Measurements from ENCODE around the gene VCAN. TPM values are rescaled to one million over a fixed set of nuclear protein-coding genes. Genes with fewer than 3 reads are reported as not detected.

Gene VCAN
- total and polyA plus RNA-seq, 2 of the 8 experiments (the other 6 are each of a cell fraction or from before 2014, with no cell fraction given), result 146 to 404 TPM

GRCh38 chr5:83443534-83443933, 28.0 kb upstream of the VCAN start (continued):
- TF ChIP-seq EZH2 (IDR thresholded peaks at IDR 0.05; ENCODE audit: low read depth, low read length, severe bottlenecking), result no peak
- no peak for TF ChIP-seq JUN (IDR thresholded peaks at IDR 0.05; ENCODE audit: low read depth, low read length)
- TF ChIP-seq SIN3A (conservative IDR thresholded peaks at IDR 0.05 in 1 of 2, IDR thresholded peaks at IDR 0.05 in 1 of 2; ENCODE audit: low read depth in 1 of 2, low read length in 2 of 2), result no peak

Data from H1 (cell line).